A673 (cell line): ENCODE measurements around the gene KRT37.

Source experiments
- EZH2 ChIP-seq: fragments of 200-600 bp; sonication (generic); IDR thresholded peaks from 2 replicates; pipeline ENCODE4 v1.6.1; 2017; ENCODE audit warnings: borderline replicate concordance, low read depth, mild to moderate bottlenecking, mixed read lengths, antibody characterized with exemption, low read length; ENCODE audit not compliant: poor library complexity, severe bottlenecking
- TF ChIP-seq, protein P1 (sequence below): fragments of 300-800, 200-600 bp; sonication (generic); conservative IDR thresholded peaks from 2 replicates; pipeline ENCODE4 v1.5.1; 2017; ENCODE audit warnings: low read depth, mild to moderate bottlenecking, antibody characterized with exemption, low read length, moderate library complexity, mixed read lengths

DNA sequence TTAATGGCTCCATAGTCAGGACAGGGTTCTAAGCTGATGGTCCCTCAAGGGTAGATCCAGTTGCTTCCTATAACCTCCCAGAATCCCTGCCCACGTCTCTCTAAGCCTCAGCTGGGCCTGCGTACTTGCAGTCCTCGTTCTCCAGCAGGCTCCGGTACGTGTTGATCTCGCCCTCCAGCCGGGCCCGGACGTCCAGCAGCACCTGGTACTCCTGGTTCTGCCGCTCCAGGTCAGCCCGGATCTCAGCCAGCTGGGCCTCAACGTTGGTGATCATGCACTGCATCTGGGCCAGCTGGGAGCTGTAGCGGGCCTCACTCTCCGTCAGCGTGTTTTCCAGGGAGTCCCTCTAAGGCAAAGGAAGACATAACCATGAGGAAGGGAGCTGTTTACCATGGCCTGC lies 38.3 kb upstream of the KRT37 start:
- TF ChIP-seq, protein P1, sequence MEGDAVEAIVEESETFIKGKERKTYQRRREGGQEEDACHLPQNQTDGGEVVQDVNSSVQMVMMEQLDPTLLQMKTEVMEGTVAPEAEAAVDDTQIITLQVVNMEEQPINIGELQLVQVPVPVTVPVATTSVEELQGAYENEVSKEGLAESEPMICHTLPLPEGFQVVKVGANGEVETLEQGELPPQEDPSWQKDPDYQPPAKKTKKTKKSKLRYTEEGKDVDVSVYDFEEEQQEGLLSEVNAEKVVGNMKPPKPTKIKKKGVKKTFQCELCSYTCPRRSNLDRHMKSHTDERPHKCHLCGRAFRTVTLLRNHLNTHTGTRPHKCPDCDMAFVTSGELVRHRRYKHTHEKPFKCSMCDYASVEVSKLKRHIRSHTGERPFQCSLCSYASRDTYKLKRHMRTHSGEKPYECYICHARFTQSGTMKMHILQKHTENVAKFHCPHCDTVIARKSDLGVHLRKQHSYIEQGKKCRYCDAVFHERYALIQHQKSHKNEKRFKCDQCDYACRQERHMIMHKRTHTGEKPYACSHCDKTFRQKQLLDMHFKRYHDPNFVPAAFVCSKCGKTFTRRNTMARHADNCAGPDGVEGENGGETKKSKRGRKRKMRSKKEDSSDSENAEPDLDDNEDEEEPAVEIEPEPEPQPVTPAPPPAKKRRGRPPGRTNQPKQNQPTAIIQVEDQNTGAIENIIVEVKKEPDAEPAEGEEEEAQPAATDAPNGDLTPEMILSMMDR, result no peak
- no peak for TF ChIP-seq EZH2
